WTC11 (cell line): ENCODE results near the gene LYPD6B. TPM values are rescaled to one million over a fixed set of nuclear protein-coding genes. Genes with fewer than 3 reads are reported as not detected.

Experiments used
- ATAC-seq: fragments of 200-7000 bp; cut with Tn5 transposase; 2 replicates; pipeline ENCODE4 v1.10.0; 2021; ENCODE audit warnings: mild to moderate bottlenecking, moderate library complexity
- CTCF ChIA-PET: fragments of 300-600 bp; sonication (Branson Sonifier 250); formaldehyde crosslinking; loops from one replicate; lab custom pipeline; 2021; ENCODE audit warnings: antibody characterized with exemption; lab: Charles Lee
- POLR2A ChIA-PET: fragments of 350-600 bp; sonication (Branson Sonifier 250); formaldehyde crosslinking; loops from one replicate; lab custom pipeline; 2021; ENCODE audit warnings: antibody characterized with exemption; lab: Charles Lee
- DNase-seq: peaks from one replicate; pipeline ENCODE4 v3.0.0; 2021; ENCODE audit warnings: low spot score
- H3K27ac Mint-ChIP-seq: 2 replicates; pipeline ENCODE4 v1.8.0; 2021; ENCODE audit warnings: mixed read lengths
- H3K27me3 Mint-ChIP-seq: 2 replicates; pipeline ENCODE4 v1.8.0; 2021; ENCODE audit warnings: low read depth, mild to moderate bottlenecking, moderate library complexity, mixed read lengths
- H3K36me3 Mint-ChIP-seq: 2 replicates; pipeline ENCODE4 v1.8.0; 2021; ENCODE audit warnings: mixed read lengths
- H3K4me1 Mint-ChIP-seq: 2 replicates; pipeline ENCODE4 v1.8.0; 2022; ENCODE audit warnings: mixed read lengths
- H3K4me3 Mint-ChIP-seq: 2 replicates; pipeline ENCODE4 v1.8.0; 2021; ENCODE audit warnings: mild to moderate bottlenecking, moderate library complexity, mixed read lengths
- H3K9me3 Mint-ChIP-seq: 2 replicates; pipeline ENCODE4 v1.8.0; 2021; ENCODE audit warnings: mixed read lengths
- CBFB ChIP-seq: sonication (generic); formaldehyde crosslinking; IDR thresholded peaks from 2 replicates; pipeline ENCODE4 v1.8.1; 2022; ENCODE audit warnings: mild to moderate bottlenecking, low read depth, missing genetic modification reagents
- ERG ChIP-seq: fragments of 250-450 bp; sonication (Bioruptor Pico); IDR thresholded peaks from 2 replicates; pipeline ENCODE4 v1.8.0; 2021; ENCODE audit warnings: mild to moderate bottlenecking
- ESRRA ChIP-seq: sonication (generic); formaldehyde crosslinking; IDR thresholded peaks from 2 replicates; pipeline ENCODE4 v1.8.1; 2022; ENCODE audit warnings: mild to moderate bottlenecking, missing genetic modification reagents, borderline replicate concordance
- GRHL2 ChIP-seq: fragments of 250-450 bp; sonication (Bioruptor Pico); IDR thresholded peaks from 2 replicates; pipeline ENCODE4 v1.8.0; 2022; ENCODE audit warnings: mild to moderate bottlenecking, moderate library complexity; ENCODE audit not compliant: insufficient replicate concordance, severe bottlenecking
- HMGA2 ChIP-seq: fragments of 250-450 bp; sonication (Bioruptor Pico); IDR thresholded peaks from 2 replicates; pipeline ENCODE4 v1.4.0; 2021; ENCODE audit warnings: mild to moderate bottlenecking, moderate library complexity
- JUN ChIP-seq: sonication (generic); formaldehyde crosslinking; IDR thresholded peaks from 2 replicates; pipeline ENCODE4 v1.8.0; 2023; ENCODE audit warnings: mild to moderate bottlenecking, missing genetic modification reagents
- NR2C2 ChIP-seq: sonication (generic); formaldehyde crosslinking; IDR thresholded peaks from 2 replicates; pipeline ENCODE4 v1.8.0; 2022; ENCODE audit warnings: mild to moderate bottlenecking, missing genetic modification reagents
- PREB ChIP-seq: sonication (generic); formaldehyde crosslinking; IDR thresholded peaks from 2 replicates; pipeline ENCODE4 v1.8.1; 2022; ENCODE audit warnings: mild to moderate bottlenecking, missing genetic modification reagents, moderate library complexity, borderline replicate concordance
- PRRX2 ChIP-seq: fragments of 250-450 bp; sonication (Bioruptor Pico); IDR thresholded peaks from 2 replicates; pipeline ENCODE4 v1.8.0; 2021; ENCODE audit warnings: mild to moderate bottlenecking
- SMAD4 ChIP-seq: sonication (generic); formaldehyde crosslinking; IDR thresholded peaks from 2 replicates; pipeline ENCODE4 v1.8.0; 2022; ENCODE audit warnings: mild to moderate bottlenecking, missing genetic modification reagents
- TP53 ChIP-seq: sonication (generic); formaldehyde crosslinking; IDR thresholded peaks from 2 replicates; pipeline ENCODE4 v1.8.1; 2023; ENCODE audit warnings: mild to moderate bottlenecking, missing genetic modification reagents
- ZBTB21 ChIP-seq: sonication (generic); formaldehyde crosslinking; IDR thresholded peaks from 2 replicates; pipeline ENCODE4 v1.8.1; 2023; ENCODE audit warnings: mild to moderate bottlenecking, missing genetic modification reagents, borderline replicate concordance
- ZNF138 ChIP-seq: sonication (generic); formaldehyde crosslinking; conservative IDR thresholded peaks from 2 replicates; pipeline ENCODE4 v1.8.1; 2022; ENCODE audit warnings: mild to moderate bottlenecking, moderate library complexity, missing genetic modification reagents
- ZNF317 ChIP-seq: sonication (generic); formaldehyde crosslinking; IDR thresholded peaks from 2 replicates; pipeline ENCODE4 v1.8.1; 2023; ENCODE audit warnings: low read depth, mild to moderate bottlenecking, moderate library complexity, missing genetic modification reagents, borderline replicate concordance
- ZNF416 ChIP-seq: fragments of 250-450 bp; sonication (Bioruptor Pico); IDR thresholded peaks from 2 replicates; pipeline ENCODE4 v1.9.0; 2021; ENCODE audit warnings: mild to moderate bottlenecking, inconsistent platforms
- total RNA-seq: library from RNA; stranded (reverse); gene quantifications from 3 replicates; pipeline ENCODE4 v1.2.3, GENCODE V29; 2021
- TF ChIP-seq, protein P1 (sequence below): sonication (generic); formaldehyde crosslinking; IDR thresholded peaks from 2 replicates; pipeline ENCODE4 v1.8.0; 2022; ENCODE audit warnings: mild to moderate bottlenecking, missing genetic modification reagents
- TF ChIP-seq, protein P2 (sequence below): sonication (generic); formaldehyde crosslinking; conservative IDR thresholded peaks from 2 replicates; pipeline ENCODE4 v1.8.1; 2022; ENCODE audit warnings: mild to moderate bottlenecking, missing genetic modification reagents
- TF ChIP-seq, protein P3 (sequence below): fragments of 250-450 bp; sonication (Bioruptor Pico); conservative IDR thresholded peaks from 2 replicates; pipeline ENCODE4 v1.9.0; 2021; ENCODE audit warnings: mild to moderate bottlenecking
- TF ChIP-seq, protein P4 (sequence below): sonication (generic); formaldehyde crosslinking; IDR thresholded peaks from 2 replicates; pipeline ENCODE4 v1.8.0; 2023; ENCODE audit warnings: missing genetic modification reagents

The LYPD6B gene
- total RNA-seq, 1 experiment from 2014 or later: 1.6 TPM

DNA sequence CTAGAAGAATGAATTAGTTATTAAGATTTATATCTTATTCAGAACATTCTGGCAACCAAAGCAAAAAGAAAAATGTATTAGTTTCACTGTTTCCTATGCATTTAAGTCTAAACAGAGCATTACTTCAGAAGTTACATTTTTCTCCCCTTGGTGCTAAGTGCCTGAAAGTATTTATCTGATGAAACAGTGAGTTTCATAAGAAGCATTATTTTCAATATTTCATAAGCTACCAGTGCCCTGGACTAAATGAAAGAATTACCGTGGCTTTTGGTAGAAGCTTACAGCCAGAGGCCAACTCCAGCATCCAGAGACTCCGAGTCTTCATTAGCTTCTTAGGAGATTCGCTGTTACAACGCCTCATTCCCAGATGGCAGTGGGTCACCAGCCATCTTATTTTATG is 97.6 kb downstream of the LYPD6B start:
- TF ChIP-seq NR2C2 (CRISPR knock-in tag): no peak
- no peak for TF ChIP-seq TP53 (CRISPR knock-in tag)
- Mint-ChIP-seq H3K27me3 (no peaks in the 10 kb centered on the region), H3K4me3 (no peak overlapping the region), H3K27ac (no peak overlapping the region), H3K4me1 (peaks cover 22% of the 10 kb centered on the region), H3K9me3 (no peaks in the 10 kb centered on the region), H3K36me3 (no peaks in the 10 kb centered on the region)
- CTCF ChIA-PET: no interaction called here
- ATAC-seq (no peak), DNase-seq (no peak)
- POLR2A ChIA-PET: interaction anchor here (0.7 kb wide), 1 partner anchor 146 kb away, joined by 10 read pairs; no protein-coding TSS in a partner anchor

GRCh38 chr2:149141046-149141445 is 102.5 kb downstream of the LYPD6B start:
- no peak for DNase-seq
- POLR2A ChIA-PET: no interaction called here
- no peak for ATAC-seq
- Mint-ChIP-seq H3K27me3 (no peaks in the 10 kb centered on the region; the same call in 1 of the 2 replicates), H3K4me1 (peaks cover 23% of the 10 kb centered on the region), H3K9me3 (no peaks in the 10 kb centered on the region), H3K36me3 (no peaks in the 10 kb centered on the region), H3K27ac (no peak overlapping the region), H3K4me3 (no peak overlapping the region)
- no peak for TF ChIP-seq HMGA2 (CRISPR knock-in tag)
- TF ChIP-seq CBFB (CRISPR knock-in tag): no peak
- TF ChIP-seq ERG (CRISPR knock-in tag): no peak
- TF ChIP-seq, protein P1, sequence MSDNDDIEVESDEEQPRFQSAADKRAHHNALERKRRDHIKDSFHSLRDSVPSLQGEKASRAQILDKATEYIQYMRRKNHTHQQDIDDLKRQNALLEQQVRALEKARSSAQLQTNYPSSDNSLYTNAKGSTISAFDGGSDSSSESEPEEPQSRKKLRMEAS (CRISPR knock-in tag): no peak
- CTCF ChIA-PET: no interaction called here

GRCh38 chr2:149143734-149144133 is 105.2 kb downstream of the LYPD6B start:
- Mint-ChIP-seq H3K9me3 (no peaks in the 10 kb centered on the region), H3K4me1 (peaks cover 26% of the 10 kb centered on the region), H3K27me3 (no peaks in the 10 kb centered on the region; the same call in 1 of the 2 replicates), H3K4me3 (no peak overlapping the region), H3K36me3 (no peaks in the 10 kb centered on the region), H3K27ac (no peak overlapping the region)
- DNase-seq: no peak
- POLR2A ChIA-PET: no interaction called here
- CTCF ChIA-PET: no interaction called here
- no peak for ATAC-seq
- no peak for TF ChIP-seq ZNF416
- no peak for TF ChIP-seq ZNF138 (CRISPR knock-in tag)
- TF ChIP-seq, protein P2, sequence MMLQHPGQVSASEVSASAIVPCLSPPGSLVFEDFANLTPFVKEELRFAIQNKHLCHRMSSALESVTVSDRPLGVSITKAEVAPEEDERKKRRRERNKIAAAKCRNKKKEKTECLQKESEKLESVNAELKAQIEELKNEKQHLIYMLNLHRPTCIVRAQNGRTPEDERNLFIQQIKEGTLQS (CRISPR knock-in tag): no peak
- TF ChIP-seq ZBTB21 (CRISPR knock-in tag): no peak
- no peak for TF ChIP-seq JUN (CRISPR knock-in tag)
- no peak for TF ChIP-seq SMAD4 (CRISPR knock-in tag)
- TF ChIP-seq, protein P3, sequence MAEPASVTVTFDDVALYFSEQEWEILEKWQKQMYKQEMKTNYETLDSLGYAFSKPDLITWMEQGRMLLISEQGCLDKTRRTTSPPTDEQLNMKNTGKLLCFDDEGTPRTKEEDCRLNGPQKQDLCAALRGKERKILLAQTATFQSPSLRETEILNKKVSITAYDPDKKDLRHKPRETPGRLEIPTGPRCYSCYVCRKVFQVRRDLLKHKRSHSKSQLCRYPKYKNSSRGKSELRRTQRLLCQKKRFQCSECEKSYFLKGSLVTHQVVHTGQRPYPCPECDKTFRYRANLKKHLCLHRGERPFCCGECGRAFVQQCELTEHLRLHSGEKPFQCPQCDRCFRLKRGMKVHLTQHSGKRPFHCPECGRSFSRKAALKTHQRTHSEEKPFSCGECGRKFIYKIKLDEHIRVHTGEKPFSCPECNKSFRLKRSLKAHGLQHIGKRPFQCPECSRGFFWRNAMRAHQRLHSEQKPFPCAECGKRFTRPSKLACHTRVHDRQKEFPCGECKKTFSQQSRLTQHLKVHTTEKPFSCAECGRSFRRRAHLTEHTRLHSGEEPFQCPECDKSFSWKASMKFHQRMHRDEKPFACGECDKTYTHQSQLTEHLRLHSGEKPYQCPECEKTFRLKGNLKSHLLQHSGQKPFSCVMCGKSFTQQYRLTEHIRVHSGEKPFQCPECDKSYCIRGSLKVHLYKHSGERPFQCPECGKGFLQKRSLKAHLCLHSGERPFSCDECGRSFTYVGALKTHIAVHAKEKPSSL (CRISPR knock-in tag): no peak
- no peak for TF ChIP-seq PRRX2 (CRISPR knock-in tag)
- TF ChIP-seq, protein P4, sequence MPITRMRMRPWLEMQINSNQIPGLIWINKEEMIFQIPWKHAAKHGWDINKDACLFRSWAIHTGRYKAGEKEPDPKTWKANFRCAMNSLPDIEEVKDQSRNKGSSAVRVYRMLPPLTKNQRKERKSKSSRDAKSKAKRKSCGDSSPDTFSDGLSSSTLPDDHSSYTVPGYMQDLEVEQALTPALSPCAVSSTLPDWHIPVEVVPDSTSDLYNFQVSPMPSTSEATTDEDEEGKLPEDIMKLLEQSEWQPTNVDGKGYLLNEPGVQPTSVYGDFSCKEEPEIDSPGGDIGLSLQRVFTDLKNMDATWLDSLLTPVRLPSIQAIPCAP (CRISPR knock-in tag): no peak
- TF ChIP-seq ZNF317: no peak
- no peak for TF ChIP-seq TP53 (CRISPR knock-in tag)
- TF ChIP-seq GRHL2 (CRISPR knock-in tag): no peak
- no peak for TF ChIP-seq PREB (CRISPR knock-in tag)
- no peak for TF ChIP-seq HMGA2 (CRISPR knock-in tag)
- no peak for TF ChIP-seq ESRRA (CRISPR knock-in tag)
